IPS-18a (cell line): ENCODE measurements around the gene CIP2A.

ENCODE experiments used
- H3K27ac ChIP-seq: one replicate; pipeline ENCODE4 v1.5.1; 2013; ENCODE audit warnings: low read length
- H3K27me3 ChIP-seq: one replicate; pipeline ENCODE4 v1.6.1; 2013; ENCODE audit warnings: mild to moderate bottlenecking, low read length; ENCODE audit not compliant: control insufficient read depth, insufficient read depth
- H3K36me3 ChIP-seq: one replicate; pipeline ENCODE4 v1.6.1; 2013; ENCODE audit warnings: low read depth, low read length; ENCODE audit not compliant: control insufficient read depth
- H3K4me1 ChIP-seq: one replicate; pipeline ENCODE4 v1.6.1; 2013; ENCODE audit warnings: low read depth, low read length; ENCODE audit not compliant: control insufficient read depth
- H3K4me3 ChIP-seq: one replicate; pipeline ENCODE4 v1.5.1; 2013; ENCODE audit warnings: low read length
- H3K9ac ChIP-seq: one replicate; pipeline ENCODE4 v1.6.1; 2013; ENCODE audit warnings: mild to moderate bottlenecking, low read length, moderate library complexity
- H3K9me3 ChIP-seq: one replicate; pipeline ENCODE4 v1.6.1; 2013; ENCODE audit warnings: low read depth, low read length; ENCODE audit not compliant: control insufficient read depth

The CIP2A gene

DNA sequence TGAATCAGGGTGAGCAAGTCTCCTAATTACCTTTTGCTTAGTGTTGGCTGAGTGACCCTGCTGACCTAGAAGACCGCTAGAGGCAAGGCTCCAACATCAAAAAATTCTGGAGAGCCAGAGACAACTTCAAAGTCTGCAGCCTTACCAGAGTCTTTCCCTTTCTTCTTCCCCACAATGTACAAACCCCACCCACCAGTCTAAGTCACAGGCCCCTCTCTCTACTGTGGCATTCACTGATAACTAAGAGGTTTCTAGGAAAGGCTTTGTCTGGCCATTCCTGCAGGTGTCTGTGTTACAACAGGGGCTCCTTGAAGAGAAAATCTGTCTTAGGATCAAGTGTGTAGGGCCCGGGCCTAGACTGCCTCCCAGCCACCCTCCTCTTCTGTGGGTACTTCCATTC is 79.4 kb downstream of the CIP2A start:
- H3K27me3 ChIP-seq: no peaks in the 10 kb centered on the region
- no peak overlapping the region for H3K9ac ChIP-seq
- H3K4me3 ChIP-seq: no peak overlapping the region
- no peaks in the 10 kb centered on the region for H3K9me3 ChIP-seq
- no peaks in the 10 kb centered on the region for H3K36me3 ChIP-seq
- no peak overlapping the region for H3K27ac ChIP-seq
- H3K4me1 ChIP-seq: no peaks in the 10 kb centered on the region

- H3K36me3 ChIP-seq: no peaks in the 10 kb centered on the region
- H3K9ac ChIP-seq: no peak overlapping the region
- H3K9me3 ChIP-seq: no peaks in the 10 kb centered on the region
- H3K4me1 ChIP-seq: no peaks in the 10 kb centered on the region
- no peak overlapping the region for H3K4me3 ChIP-seq
- no peaks in the 10 kb centered on the region for H3K27me3 ChIP-seq
- no peak overlapping the region for H3K27ac ChIP-seq
These were observed 80.0 kb downstream of the CIP2A start for GRCh38 chr3:108509263-108509662.

DNA sequence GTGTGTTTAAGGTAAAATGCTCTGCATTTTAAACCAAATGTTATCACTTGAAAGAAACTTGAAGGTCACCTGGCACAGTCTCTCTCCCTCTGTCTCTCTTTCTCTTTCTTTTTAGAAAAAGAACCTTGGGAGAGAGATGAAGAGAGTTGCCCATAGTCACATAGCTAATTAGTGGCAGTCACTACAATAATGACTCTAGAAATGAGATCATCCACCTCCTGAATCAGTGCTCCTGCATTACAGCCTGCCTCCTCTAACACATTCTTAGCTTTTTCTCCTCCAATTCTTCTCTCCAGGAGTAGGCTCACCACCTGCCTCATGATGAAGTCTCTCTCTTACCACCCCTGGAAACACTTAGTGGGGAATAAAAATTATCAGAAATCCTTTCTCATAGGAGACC is 81.3 kb downstream of the CIP2A start:
- H3K9me3 ChIP-seq: no peaks in the 10 kb centered on the region

GRCh38 chr3:108505811-108506210 is 83.4 kb downstream of the CIP2A start:
- Histone ChIP-seq H3K4me3 (no peak overlapping the region), H3K9me3 (no peaks in the 10 kb centered on the region), H3K27ac (no peak overlapping the region), H3K9ac (no peak overlapping the region), H3K27me3 (no peaks in the 10 kb centered on the region), H3K36me3 (no peaks in the 10 kb centered on the region), H3K4me1 (no peaks in the 10 kb centered on the region)

More for the DNA sequence above, 81.3 kb downstream of the CIP2A start:
- Histone ChIP-seq H3K4me1 (no peaks in the 10 kb centered on the region), H3K27me3 (no peaks in the 10 kb centered on the region), H3K27ac (no peak overlapping the region), H3K9ac (no peak overlapping the region), H3K36me3 (no peaks in the 10 kb centered on the region), H3K4me3 (no peak overlapping the region)

DNA sequence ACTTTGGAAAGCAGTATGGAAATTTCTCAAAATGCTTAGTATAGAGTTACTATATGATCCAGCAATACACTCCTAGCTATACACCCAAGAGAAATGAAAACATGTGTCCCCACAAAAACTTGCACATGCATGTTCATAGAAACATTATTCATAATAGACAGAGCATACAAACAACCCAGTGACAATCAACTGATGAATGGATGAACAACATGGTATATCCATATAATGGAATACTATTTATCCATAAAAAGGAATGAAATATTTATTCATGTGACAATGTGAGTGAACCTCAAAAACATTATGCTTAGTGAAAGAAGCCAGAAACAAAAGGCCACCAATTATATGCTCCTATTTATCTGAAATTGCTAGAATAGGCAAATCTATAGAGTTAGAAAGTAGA is 85.5 kb downstream of the CIP2A start:
- H3K27me3 ChIP-seq: no peaks in the 10 kb centered on the region
- no peaks in the 10 kb centered on the region for H3K9me3 ChIP-seq
- no peak overlapping the region for H3K9ac ChIP-seq
- H3K36me3 ChIP-seq: no peaks in the 10 kb centered on the region
- H3K4me3 ChIP-seq: no peak overlapping the region
- H3K4me1 ChIP-seq: no peaks in the 10 kb centered on the region
- no peak overlapping the region for H3K27ac ChIP-seq

- Histone ChIP-seq H3K4me3 (no peak overlapping the region), H3K27ac (no peak overlapping the region), H3K36me3 (no peaks in the 10 kb centered on the region), H3K9ac (no peak overlapping the region), H3K4me1 (no peaks in the 10 kb centered on the region), H3K9me3 (no peaks in the 10 kb centered on the region), H3K27me3 (no peaks in the 10 kb centered on the region)
These were observed 87.7 kb downstream of the CIP2A start for GRCh38 chr3:108501535-108501934.

DNA sequence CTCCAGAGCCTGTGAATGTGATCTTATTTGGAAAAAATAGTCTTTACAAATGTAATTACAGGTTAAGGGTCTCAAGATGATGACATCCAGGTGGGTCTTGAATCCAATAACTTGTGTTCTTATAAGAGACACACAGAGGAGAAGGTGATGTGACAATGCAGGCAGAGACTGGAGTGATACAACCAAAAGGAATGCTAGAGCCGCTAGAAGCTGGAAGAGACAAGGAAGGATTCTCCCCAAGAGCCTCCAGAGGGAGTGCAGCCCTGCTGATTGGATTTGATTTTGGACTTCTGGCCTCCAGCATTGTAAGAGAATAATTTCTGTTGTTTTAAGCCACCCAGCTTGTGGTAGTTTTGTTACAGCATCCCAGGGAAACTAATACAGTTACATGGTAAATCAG is 88.5 kb downstream of the CIP2A start:
- Histone ChIP-seq H3K27me3 (no peaks in the 10 kb centered on the region), H3K4me3 (no peak overlapping the region), H3K27ac (no peak overlapping the region), H3K9ac (no peak overlapping the region), H3K36me3 (no peaks in the 10 kb centered on the region), H3K4me1 (no peaks in the 10 kb centered on the region), H3K9me3 (no peaks in the 10 kb centered on the region)
